HG02884 (cell line): Measurements from ENCODE around the gene DUSP9.

Experiments
- ATAC-seq: cut with Tn5 transposase; IDR thresholded peaks from one replicate; pipeline ENCODE4 v1.9.1; 2021; ENCODE audit warnings: mild to moderate bottlenecking, moderate library complexity; ENCODE audit not compliant: unreplicated experiment

DUSP9 gene

GRCh38 chrX:153635788-153636668 lies 11.0 kb upstream of the DUSP9 start:
- ATAC-seq, result no peak

DNA sequence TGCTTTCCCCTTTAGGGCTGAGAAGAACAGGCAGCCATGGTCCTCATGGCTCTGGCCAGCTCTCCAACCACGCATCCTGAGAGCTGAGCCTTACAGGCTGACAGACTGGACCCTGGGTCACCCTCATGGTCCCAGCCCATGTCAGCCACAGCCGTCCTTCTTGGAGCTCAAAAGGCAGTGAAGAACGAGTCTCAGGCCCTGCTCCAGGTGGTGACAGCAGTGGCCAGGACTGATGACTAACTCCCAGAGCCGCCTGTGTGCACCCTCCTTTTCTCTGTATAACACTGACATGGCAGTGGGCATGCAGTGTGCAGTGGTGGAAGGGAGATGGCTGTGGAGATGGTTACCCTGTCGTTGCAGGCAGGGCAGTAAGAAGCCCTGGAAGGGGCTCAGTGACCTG lies 10.3 kb upstream of the DUSP9 start:
- no peak for ATAC-seq

GRCh38 chrX:153637121-153638040 lies 9.6 kb upstream of the DUSP9 start:
- ATAC-seq, result no peak

DNA sequence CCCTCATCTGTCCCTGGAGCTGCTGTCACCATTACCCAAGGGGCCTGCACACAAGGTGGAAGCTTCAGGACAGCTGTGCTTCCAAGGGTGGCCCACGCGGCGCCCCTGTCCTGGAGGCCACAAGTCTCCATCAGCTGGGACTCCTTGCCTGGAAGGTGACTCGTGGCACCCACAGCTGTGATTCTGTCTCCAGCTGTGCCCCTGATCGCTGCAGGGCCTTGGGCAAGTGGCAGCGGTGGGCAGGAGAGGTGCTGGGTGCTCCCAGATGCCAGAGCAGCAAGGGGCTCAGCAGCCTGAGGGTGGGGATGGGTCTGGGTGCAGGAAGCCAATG lies 9.0 kb upstream of the DUSP9 start:
- no peak for ATAC-seq

DNA sequence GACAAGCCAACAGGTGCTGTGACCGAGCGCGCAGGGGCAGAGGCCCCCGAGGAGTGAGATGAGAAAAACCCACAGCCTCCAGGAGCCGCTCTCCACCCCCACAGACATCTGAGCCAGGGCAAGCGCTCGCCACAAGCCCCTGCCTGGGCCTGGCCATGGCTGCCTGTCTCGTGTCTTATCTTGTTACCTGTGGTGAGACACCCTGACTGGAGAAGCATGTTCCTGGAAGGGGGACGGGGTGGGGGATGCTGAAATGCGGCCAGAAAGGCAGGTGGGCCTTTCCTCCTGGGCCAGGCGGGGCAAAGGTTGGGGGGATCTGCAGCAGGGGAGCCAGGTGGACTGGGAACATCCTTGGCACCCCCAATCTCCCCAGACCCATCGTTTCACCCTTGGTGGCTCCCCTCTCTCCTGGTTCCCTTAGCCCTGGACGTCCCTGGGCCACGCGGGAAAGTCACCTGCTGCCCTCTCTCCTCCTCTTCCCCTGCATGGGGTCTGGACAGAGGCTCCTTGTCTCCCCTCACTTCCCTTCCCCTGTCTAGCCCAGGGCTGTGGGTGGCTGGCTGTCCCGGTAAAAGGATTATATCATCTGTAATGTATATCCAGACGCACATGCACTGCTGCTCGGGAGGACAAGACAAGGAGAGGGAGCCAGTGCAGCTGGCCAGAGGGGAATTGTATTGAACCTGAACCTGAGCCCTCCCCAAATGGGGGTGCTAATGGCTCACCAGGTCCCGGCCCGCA lies 8.4 kb upstream of the DUSP9 start:
- ATAC-seq, result no peak

- no peak for ATAC-seq
Measured at GRCh38 chrX:153639177-153640044, 7.6 kb upstream of the DUSP9 start.

GRCh38 chrX:153640045-153640686 lies 6.8 kb upstream of the DUSP9 start:
- no peak for ATAC-seq

DNA sequence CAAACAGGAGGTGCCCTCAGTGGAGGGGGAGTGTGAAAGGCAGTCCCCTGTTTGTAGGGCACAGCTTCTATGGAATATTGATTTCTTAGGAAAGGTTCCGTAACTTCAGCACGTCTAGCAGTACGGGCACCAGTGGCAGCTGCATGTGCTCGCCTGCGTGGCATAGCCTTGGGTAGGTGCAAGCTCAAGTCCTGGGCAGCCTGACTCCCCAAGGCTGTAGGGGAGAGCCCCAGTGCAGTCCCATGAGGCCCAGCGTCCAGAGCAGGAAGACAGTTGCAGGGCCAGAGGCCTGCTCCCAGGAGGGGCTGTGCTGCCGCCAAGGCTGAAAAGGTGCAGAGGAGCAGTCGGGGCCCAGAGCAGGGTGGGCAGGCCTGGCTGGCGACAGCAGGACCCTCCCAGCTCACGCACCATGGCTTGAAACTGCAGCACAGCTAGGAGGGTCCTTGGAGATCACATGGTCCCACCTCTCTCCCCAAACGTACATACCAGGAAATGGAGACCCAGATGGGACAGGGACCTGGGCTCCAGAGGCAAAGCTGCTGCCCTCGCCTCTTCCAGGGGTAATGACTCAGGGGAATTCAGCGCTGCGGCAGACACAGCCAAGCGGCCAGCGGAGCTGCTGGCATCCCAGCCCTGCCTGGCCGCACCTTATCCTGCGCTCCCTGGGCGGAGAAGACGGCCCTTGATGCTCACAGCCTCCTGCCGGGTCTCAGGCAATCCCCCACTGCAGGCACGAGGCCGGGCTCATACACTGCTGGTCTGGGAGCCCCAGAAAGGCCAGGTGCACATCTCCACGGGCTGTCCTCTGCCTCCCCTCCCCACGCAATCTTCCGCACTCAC lies 6.0 kb upstream of the DUSP9 start:
- ATAC-seq, result no peak

- ATAC-seq, result no peak
Measured at GRCh38 chrX:153641627-153642026, 5.4 kb upstream of the DUSP9 start.

- no peak for ATAC-seq
Measured at GRCh38 chrX:153642051-153642654, 4.8 kb upstream of the DUSP9 start.

GRCh38 chrX:153642655-153643430 lies 4.2 kb upstream of the DUSP9 start:
- no peak for ATAC-seq

DNA sequence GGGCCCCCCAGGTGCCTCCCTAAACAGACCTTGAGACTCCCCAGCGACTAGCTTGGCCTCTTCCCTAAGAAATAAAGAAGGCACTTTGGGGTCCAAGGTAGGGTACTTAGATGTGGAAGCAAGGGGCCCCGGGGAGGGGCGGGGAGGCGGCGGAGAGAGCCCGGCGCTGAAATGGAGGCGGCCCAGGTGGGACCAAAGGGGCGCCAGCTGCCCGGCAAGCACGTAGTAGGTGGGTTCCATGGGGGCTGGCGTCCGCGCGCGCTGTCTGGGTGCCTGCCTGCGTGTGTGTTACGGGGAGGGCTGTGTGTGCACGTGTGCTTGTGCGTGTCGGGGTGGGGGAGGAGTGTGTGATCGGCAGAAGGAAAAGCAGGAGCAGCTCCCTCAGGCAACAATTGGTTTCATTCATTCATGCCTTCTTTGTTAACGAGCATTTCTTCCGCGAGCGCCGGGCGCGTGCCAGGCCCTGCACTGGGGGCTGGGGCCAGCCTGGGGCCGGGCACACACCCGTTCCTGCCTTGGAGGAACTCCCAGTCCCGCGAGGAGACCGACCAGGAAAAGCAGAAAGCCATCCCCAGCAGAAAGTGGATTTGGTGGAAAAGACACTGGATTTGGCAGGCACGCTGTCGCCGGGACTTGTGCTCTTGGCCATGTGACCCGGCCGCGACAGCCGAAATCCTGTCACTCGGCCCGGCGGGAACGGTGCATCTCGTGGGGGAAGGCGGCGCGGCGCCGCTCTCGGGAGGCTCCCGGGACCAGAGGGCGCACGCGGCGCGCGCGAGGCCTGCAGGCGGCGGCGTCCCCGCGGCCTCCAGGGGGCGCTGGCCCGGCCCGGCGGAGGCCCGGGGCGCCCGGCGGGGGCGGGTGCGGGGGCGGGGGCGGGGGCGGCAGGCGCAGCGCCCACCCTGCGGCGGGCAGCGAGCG lies 3.3 kb upstream of the DUSP9 start:
- no peak for ATAC-seq

DNA sequence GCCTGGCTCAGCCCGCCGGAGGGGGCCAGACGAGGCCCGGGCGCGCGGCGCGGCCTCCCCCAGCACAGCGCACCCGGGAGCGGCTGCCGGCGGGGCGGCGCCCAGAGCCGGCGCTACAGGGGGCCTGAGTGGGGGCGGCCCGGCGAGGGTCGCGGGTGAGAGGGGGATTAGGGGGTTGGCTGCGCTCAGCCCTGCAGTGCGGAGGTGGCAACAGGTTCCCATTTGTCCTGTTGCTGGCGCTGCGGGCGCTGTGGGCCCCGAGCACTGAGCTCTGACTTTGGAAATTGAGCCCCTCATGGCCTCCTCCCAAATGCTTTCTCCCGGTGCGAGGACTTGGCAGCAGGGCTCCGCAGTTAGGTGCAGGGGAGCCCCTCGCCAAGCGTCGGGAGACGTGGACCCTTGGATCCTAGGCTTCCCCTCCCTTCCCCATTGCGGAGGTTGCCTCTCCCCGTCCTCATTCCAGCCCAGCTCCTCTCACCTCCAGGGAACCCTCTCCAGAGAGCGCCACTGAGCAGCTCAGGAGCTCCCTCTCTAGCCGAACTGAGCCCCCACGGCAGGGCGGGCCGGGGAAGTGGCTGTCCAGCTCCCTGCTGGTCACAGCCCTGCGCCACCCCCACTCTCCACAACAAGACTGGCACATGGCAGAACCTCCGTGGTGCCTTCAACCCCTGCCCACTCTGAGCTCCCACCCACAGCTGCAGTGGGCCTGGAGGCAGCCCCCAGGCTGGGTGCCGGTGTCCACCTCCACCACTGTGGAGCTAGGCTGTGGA lies 2.5 kb upstream of the DUSP9 start:
- ATAC-seq, result no peak

- ATAC-seq, result no peak
Measured at GRCh38 chrX:153645151-153645550, 1.9 kb upstream of the DUSP9 start.

GRCh38 chrX:153645921-153646488 lies 998 bp upstream of the DUSP9 start:
- ATAC-seq, result no peak
